ENCODE data around the gene CDK8.
A peak's percentile ranks its signal among the peaks of the same experiment; 100 is the strongest.

CDK8 gene

GRCh38 chr13:26221399-26221720 is 32.6 kb upstream of the CDK8 start:
- DNase-seq (ENCODE audit: low spot score) = no peak
- TF ChIP-seq CTCF (IDR thresholded peaks at IDR 0.05; ENCODE audit: extremely low read depth, missing control alignments) = no peak

- no peak for TF ChIP-seq CTCF (IDR thresholded peaks at IDR 0.05; ENCODE audit: extremely low read depth, missing control alignments)
- DNase-seq (ENCODE audit: low spot score) = peak; percentile 95
Observed at GRCh38 chr13:26221721-26222519, 32.0 kb upstream of the CDK8 start, which contains the start of gene RNF6. TSS of gene RNF6 (minus strand) at chr13:26222314. CDS start at chr13:26219649, 2,665 bp downstream.

GRCh38 chr13:26222520-26223046 is 31.3 kb upstream of the CDK8 start:
- DNase-seq (ENCODE audit: low spot score) = peak; percentile 68
- TF ChIP-seq CTCF (IDR thresholded peaks at IDR 0.05; ENCODE audit: extremely low read depth, missing control alignments) = no peak

DNA sequence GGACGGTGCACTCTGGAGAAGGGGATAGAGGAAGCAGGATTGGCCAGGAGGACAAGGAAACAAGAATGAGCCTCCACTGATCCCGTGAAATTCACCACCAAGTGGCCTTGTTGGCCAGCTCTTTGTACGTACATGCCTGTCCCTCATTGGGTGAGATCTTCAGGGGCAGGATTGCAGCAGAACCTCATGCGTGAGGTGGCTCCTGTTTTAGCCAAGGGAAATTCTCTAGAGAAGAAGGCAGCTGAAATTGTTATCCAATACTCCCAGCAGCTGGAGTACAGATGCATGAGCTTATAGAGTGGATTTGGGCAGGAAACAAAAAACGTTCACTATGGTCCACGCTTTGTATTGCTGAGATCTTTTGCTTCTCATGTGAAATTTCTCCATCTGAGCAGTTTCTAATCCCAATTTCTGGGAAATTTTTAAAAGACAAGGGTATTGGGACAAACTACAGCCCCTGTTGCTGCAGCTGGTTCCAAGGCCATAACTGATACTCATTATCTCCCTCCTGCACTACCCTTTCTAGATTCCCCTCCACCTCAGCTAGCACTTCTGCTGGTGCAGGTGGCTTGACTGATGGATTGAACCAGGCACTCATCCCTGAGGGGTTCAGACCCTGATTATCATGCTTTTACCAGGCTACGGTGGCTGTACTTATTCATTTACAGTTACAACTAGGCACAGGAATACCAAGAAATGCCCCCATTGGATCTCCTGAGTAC is 27.9 kb upstream of the CDK8 start:
- TF ChIP-seq CTCF (IDR thresholded peaks at IDR 0.05; ENCODE audit: extremely low read depth, missing control alignments) = no peak
- DNase-seq (ENCODE audit: low spot score) = no peak

DNA sequence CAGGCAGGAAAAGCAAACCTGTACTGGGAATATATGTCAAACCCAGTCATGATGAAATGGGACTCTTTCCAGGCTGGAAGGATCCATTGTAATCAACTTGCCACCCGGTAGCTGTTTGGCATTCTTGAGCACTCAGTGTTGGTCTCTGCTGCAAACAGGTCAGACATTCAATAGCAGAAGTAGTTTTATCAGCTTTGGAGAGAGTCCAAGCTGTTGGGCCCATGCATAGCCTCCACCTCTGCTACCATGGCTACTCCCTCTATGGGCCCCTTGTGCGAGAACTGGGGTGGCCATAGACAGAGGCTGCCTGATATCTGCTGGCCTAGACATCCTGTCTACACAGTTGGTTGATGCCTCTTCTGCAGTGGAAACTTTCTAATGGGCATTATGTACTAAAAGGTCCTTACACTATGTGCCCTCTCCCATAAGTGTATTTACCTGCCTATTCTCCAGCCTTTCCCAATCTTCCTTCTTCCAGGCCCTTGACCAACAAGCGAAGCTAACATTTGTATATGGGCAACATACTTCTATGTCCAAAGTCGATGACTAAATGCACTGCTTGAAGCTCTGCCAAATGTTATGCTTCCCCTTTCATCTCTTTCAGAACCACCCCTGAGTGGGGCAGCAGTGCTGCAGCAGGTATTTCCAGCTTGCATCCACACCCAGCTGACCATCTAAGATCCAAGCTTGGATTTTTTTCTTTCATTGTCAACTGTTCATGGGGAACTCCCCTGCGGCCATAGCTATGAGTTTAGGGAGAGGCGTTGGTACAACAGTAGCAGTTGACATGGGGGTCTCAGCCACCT is 26.6 kb upstream of the CDK8 start:
- DNase-seq (ENCODE audit: low spot score) = no peak
- no peak for TF ChIP-seq CTCF (IDR thresholded peaks at IDR 0.05; ENCODE audit: extremely low read depth, missing control alignments)

DNA sequence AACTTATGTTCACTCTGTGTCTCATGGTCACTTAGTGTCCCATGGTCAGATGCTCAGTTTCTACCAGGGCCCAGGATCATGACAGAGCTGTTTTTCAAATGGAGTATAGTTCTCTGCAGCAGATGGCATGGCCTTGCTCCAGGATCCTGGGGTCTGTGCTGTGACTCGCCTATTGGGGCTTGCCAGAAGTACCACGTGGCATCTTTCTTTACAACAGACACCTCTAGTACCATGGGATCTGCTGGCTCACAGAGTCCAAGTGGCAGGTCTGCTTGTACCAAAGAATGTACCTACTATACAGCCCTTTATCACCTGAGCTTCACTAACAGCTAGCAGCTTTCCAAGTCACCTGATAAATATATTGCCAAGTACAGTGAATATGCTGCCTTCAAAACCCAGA is 25.8 kb upstream of the CDK8 start:
- DNase-seq (ENCODE audit: low spot score) = no peak
- no peak for TF ChIP-seq CTCF (IDR thresholded peaks at IDR 0.05; ENCODE audit: extremely low read depth, missing control alignments)
